ENCODE data around the gene WASF3.

DNA sequence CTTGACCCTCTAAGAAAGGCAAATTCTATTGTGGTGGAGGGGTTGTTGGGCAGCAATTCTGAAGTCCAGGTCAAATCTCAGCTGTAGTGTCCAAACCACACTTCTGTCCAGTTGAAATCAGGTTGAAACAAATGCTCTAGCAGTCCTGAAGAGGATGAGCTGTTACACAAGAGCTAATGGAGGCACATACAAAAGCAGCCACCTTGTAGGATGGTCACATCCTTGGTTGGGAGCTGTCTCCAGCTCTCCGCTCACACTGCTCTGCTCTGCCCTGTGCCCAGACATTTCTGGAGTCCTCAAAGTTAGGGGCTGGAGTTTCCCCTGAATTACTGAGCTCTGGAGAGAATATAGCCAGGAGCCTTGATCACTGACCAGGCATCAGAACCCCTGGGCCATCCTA is 155.9 kb downstream of the WASF3 start:
- no peak for TF ChIP-seq EZH2 (IDR thresholded peaks at IDR 0.05; ENCODE audit: borderline replicate concordance, low read depth, low read length, poor library complexity, severe bottlenecking)
- TF ChIP-seq, protein P1, sequence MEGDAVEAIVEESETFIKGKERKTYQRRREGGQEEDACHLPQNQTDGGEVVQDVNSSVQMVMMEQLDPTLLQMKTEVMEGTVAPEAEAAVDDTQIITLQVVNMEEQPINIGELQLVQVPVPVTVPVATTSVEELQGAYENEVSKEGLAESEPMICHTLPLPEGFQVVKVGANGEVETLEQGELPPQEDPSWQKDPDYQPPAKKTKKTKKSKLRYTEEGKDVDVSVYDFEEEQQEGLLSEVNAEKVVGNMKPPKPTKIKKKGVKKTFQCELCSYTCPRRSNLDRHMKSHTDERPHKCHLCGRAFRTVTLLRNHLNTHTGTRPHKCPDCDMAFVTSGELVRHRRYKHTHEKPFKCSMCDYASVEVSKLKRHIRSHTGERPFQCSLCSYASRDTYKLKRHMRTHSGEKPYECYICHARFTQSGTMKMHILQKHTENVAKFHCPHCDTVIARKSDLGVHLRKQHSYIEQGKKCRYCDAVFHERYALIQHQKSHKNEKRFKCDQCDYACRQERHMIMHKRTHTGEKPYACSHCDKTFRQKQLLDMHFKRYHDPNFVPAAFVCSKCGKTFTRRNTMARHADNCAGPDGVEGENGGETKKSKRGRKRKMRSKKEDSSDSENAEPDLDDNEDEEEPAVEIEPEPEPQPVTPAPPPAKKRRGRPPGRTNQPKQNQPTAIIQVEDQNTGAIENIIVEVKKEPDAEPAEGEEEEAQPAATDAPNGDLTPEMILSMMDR (conservative IDR thresholded peaks at IDR 0.05; ENCODE audit: low read depth, low read length), result no peak

All from A673 (cell line).